T-helper 2 cell treated with Interferon-gamma antibody and Interleukin-4, amounts not matched to agents 5 μg/mL and 100 μg/mL, for 36 hours (primary cell): ENCODE measurements around the gene ANKRD29.
A peak's percentile ranks its signal among the peaks of the same experiment; 100 is the strongest.

Experiments
- DNase-seq: peaks from one replicate; pipeline ENCODE4 v3.0.0; 2021; ENCODE audit warnings: low spot score
- H3K27ac Mint-ChIP-seq: one replicate; pipeline ENCODE4 v1.8.0; 2021; ENCODE audit warnings: mild to moderate bottlenecking, mixed read lengths
- H3K27me3 Mint-ChIP-seq: one replicate; pipeline ENCODE4 v1.8.0; 2021; ENCODE audit warnings: low read depth, mixed read lengths
- H3K36me3 Mint-ChIP-seq: one replicate; pipeline ENCODE4 v1.8.0; 2021; ENCODE audit warnings: low read depth, mixed read lengths
- H3K4me1 Mint-ChIP-seq: one replicate; pipeline ENCODE4 v1.8.0; 2021; ENCODE audit warnings: low read depth, mixed read lengths
- H3K4me3 Mint-ChIP-seq: one replicate; pipeline ENCODE4 v1.8.0; 2022; ENCODE audit warnings: mild to moderate bottlenecking, moderate library complexity, mixed read lengths
- H3K9me3 Mint-ChIP-seq: one replicate; pipeline ENCODE4 v1.8.0; 2021; ENCODE audit warnings: mixed read lengths

Gene ANKRD29

GRCh38 chr18:23662309-23663263 is at the start of gene ANKRD29:
TSS of gene ANKRD29 (minus strand) at chr18:23662911. CDS start at chr18:23662730, 181 bp downstream.
- Mint-ChIP-seq H3K4me1 (peaks cover 19% of the 10 kb centered on the region), H3K27me3 (peaks cover 79% of the 10 kb centered on the region), H3K9me3 (no peaks in the 10 kb centered on the region), H3K36me3 (peaks cover 2% of the 10 kb centered on the region), H3K4me3 (peak within 1 kb of the TSS; percentile 86), H3K27ac (peak within 1 kb of the TSS; percentile 28)
- DNase-seq = peak; percentile 47

GRCh38 chr18:23712445-23712844 is 49.7 kb upstream of the ANKRD29 start:
- peaks cover 18% of the 10 kb centered on the region for H3K4me1 Mint-ChIP-seq
- DNase-seq = no peak
- H3K27me3 Mint-ChIP-seq = peaks cover 20% of the 10 kb centered on the region
- H3K36me3 Mint-ChIP-seq = peaks cover 1% of the 10 kb centered on the region
- H3K9me3 Mint-ChIP-seq = peaks cover 6% of the 10 kb centered on the region
- H3K4me3 Mint-ChIP-seq = peak overlapping the region; percentile 37
- H3K27ac Mint-ChIP-seq = no peak overlapping the region

- Mint-ChIP-seq H3K4me1 (peaks cover 18% of the 10 kb centered on the region), H3K27ac (no peak overlapping the region), H3K9me3 (peaks cover 6% of the 10 kb centered on the region), H3K4me3 (no peak overlapping the region), H3K36me3 (peaks cover 1% of the 10 kb centered on the region), H3K27me3 (peaks cover 21% of the 10 kb centered on the region)
- DNase-seq = no peak
Observed at GRCh38 chr18:23711426-23711825, 48.7 kb upstream of the ANKRD29 start.

GRCh38 chr18:23710946-23711345 is 48.2 kb upstream of the ANKRD29 start:
- Mint-ChIP-seq H3K36me3 (peaks cover 1% of the 10 kb centered on the region), H3K4me1 (peaks cover 18% of the 10 kb centered on the region), H3K27ac (no peak overlapping the region), H3K9me3 (peaks cover 6% of the 10 kb centered on the region), H3K4me3 (no peak overlapping the region), H3K27me3 (peaks cover 21% of the 10 kb centered on the region)
- no peak for DNase-seq

GRCh38 chr18:23710068-23710527 is 47.4 kb upstream of the ANKRD29 start:
- no peak for DNase-seq
- peaks cover 1% of the 10 kb centered on the region for H3K36me3 Mint-ChIP-seq
- peaks cover 6% of the 10 kb centered on the region for H3K9me3 Mint-ChIP-seq
- H3K4me1 Mint-ChIP-seq = peaks cover 18% of the 10 kb centered on the region
- peaks cover 22% of the 10 kb centered on the region for H3K27me3 Mint-ChIP-seq
- no peak overlapping the region for H3K27ac Mint-ChIP-seq
- H3K4me3 Mint-ChIP-seq = no peak overlapping the region

GRCh38 chr18:23706971-23707640 is 44.4 kb upstream of the ANKRD29 start:
- H3K9me3 Mint-ChIP-seq = peaks cover 6% of the 10 kb centered on the region
- peaks cover 1% of the 10 kb centered on the region for H3K36me3 Mint-ChIP-seq
- H3K4me1 Mint-ChIP-seq = peaks cover 4% of the 10 kb centered on the region
- H3K27ac Mint-ChIP-seq = no peak overlapping the region
- no peak overlapping the region for H3K4me3 Mint-ChIP-seq
- no peak for DNase-seq
- peaks cover 38% of the 10 kb centered on the region for H3K27me3 Mint-ChIP-seq

- H3K9me3 Mint-ChIP-seq = peaks cover 6% of the 10 kb centered on the region
- DNase-seq = no peak
- no peak overlapping the region for H3K4me3 Mint-ChIP-seq
- peaks cover 1% of the 10 kb centered on the region for H3K36me3 Mint-ChIP-seq
- H3K27me3 Mint-ChIP-seq = peaks cover 54% of the 10 kb centered on the region
- no peak overlapping the region for H3K27ac Mint-ChIP-seq
- H3K4me1 Mint-ChIP-seq = no peaks in the 10 kb centered on the region
Observed at GRCh38 chr18:23704806-23705205, 42.1 kb upstream of the ANKRD29 start.

GRCh38 chr18:23703987-23704384 is 41.3 kb upstream of the ANKRD29 start:
- Mint-ChIP-seq H3K4me1 (no peaks in the 10 kb centered on the region), H3K36me3 (no peaks in the 10 kb centered on the region), H3K9me3 (peaks cover 6% of the 10 kb centered on the region), H3K4me3 (no peak overlapping the region), H3K27ac (no peak overlapping the region), H3K27me3 (peaks cover 51% of the 10 kb centered on the region)
- DNase-seq = no peak

- DNase-seq = no peak
- Mint-ChIP-seq H3K4me1 (no peaks in the 10 kb centered on the region), H3K27me3 (peaks cover 51% of the 10 kb centered on the region)
Observed at GRCh38 chr18:23703057-23703986, 40.6 kb upstream of the ANKRD29 start.

GRCh38 chr18:23702606-23703005 is 39.9 kb upstream of the ANKRD29 start:
- no peaks in the 10 kb centered on the region for H3K9me3 Mint-ChIP-seq
- no peak overlapping the region for H3K4me3 Mint-ChIP-seq
- H3K36me3 Mint-ChIP-seq = no peaks in the 10 kb centered on the region
- no peak overlapping the region for H3K27ac Mint-ChIP-seq
- DNase-seq = no peak
- no peaks in the 10 kb centered on the region for H3K4me1 Mint-ChIP-seq
- peaks cover 46% of the 10 kb centered on the region for H3K27me3 Mint-ChIP-seq

More at GRCh38 chr18:23703057-23703986, 40.6 kb upstream of the ANKRD29 start:
- no peak overlapping the region for H3K4me3 Mint-ChIP-seq
- no peaks in the 10 kb centered on the region for H3K36me3 Mint-ChIP-seq
- H3K9me3 Mint-ChIP-seq = peaks cover 6% of the 10 kb centered on the region
- H3K27ac Mint-ChIP-seq = no peak overlapping the region

GRCh38 chr18:23701544-23702064 is 38.9 kb upstream of the ANKRD29 start:
- Mint-ChIP-seq H3K4me1 (no peaks in the 10 kb centered on the region), H3K27ac (no peak overlapping the region), H3K9me3 (no peaks in the 10 kb centered on the region), H3K27me3 (peaks cover 48% of the 10 kb centered on the region), H3K4me3 (no peak overlapping the region), H3K36me3 (no peaks in the 10 kb centered on the region)
- DNase-seq = no peak

GRCh38 chr18:23701017-23701416 is 38.3 kb upstream of the ANKRD29 start:
- Mint-ChIP-seq H3K36me3 (no peaks in the 10 kb centered on the region), H3K27ac (no peak overlapping the region), H3K27me3 (peaks cover 49% of the 10 kb centered on the region), H3K9me3 (no peaks in the 10 kb centered on the region), H3K4me3 (no peak overlapping the region), H3K4me1 (no peaks in the 10 kb centered on the region)
- no peak for DNase-seq
